ENCODE measurements around the gene GNG8. TPM values are rescaled to one million over a fixed set of nuclear protein-coding genes. Genes with fewer than 3 reads are reported as not detected.

Gene GNG8
- total and polyA plus RNA-seq, 2 experiments from 2014 or later: 4.6 TPM; not detected in 1

DNA sequence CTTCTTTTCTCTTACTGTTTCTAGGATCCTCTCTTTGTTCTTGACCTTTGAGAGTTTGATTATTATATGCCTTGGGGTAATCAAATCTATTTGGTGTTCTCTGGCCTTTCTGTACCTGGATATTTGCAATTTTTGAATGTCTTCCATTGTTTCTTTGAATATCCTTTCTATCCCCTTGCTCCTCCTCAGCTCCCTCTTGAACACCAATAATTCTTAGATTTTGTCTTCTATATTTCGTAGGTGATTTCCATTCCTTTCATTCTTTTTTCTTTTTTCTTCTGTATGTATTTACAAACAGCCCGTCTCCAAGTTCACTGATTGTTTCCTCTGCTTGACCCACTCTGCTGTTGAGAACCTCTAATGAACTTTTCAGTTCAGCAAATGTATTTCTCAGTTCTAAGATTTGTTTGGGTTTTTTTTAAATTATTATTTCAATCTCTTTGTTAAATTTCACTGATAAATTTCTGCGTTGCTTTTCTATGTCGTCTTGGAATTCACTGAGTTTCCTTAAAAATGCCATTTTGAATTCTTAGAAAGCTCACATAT lies 37.6 kb downstream of the GNG8 start:
- TF ChIP-seq, protein P1, sequence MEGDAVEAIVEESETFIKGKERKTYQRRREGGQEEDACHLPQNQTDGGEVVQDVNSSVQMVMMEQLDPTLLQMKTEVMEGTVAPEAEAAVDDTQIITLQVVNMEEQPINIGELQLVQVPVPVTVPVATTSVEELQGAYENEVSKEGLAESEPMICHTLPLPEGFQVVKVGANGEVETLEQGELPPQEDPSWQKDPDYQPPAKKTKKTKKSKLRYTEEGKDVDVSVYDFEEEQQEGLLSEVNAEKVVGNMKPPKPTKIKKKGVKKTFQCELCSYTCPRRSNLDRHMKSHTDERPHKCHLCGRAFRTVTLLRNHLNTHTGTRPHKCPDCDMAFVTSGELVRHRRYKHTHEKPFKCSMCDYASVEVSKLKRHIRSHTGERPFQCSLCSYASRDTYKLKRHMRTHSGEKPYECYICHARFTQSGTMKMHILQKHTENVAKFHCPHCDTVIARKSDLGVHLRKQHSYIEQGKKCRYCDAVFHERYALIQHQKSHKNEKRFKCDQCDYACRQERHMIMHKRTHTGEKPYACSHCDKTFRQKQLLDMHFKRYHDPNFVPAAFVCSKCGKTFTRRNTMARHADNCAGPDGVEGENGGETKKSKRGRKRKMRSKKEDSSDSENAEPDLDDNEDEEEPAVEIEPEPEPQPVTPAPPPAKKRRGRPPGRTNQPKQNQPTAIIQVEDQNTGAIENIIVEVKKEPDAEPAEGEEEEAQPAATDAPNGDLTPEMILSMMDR (IDR thresholded peaks at IDR 0.05; ENCODE audit: poor library complexity): no peak
- no peak for TF ChIP-seq EZH2 (IDR thresholded peaks at IDR 0.05; ENCODE audit: borderline replicate concordance)
- no peak for TF ChIP-seq EZH2phosphoT487 (IDR thresholded peaks at IDR 0.05; ENCODE audit: low read depth, severe bottlenecking, unreplicated experiment)
- Histone ChIP-seq H3K36me3 (replicated peaks; ENCODE audit: insufficient read depth, low read depth) (no peaks in the 10 kb centered on the region), H3K27ac (no peak overlapping the region), H3K4me2 (no peak overlapping the region), H3K79me2 (peaks cover 22% of the 10 kb centered on the region), H3K4me3 (no peak overlapping the region), H3K9me2 (replicated peaks; ENCODE audit: insufficient read depth) (no peaks in the 10 kb centered on the region), H3K27me3 (no peaks in the 10 kb centered on the region), H4K20me1 (ENCODE audit: insufficient read depth, poor library complexity, severe bottlenecking) (peaks cover 7% of the 10 kb centered on the region), H3K9me3 (ENCODE audit: low read depth) (no peaks in the 10 kb centered on the region), H3K4me1 (ENCODE audit: insufficient read depth) (peaks cover 1% of the 10 kb centered on the region), H2AFZ (no peak overlapping the region)
- 92% methylated on average over 4 of the region's 4 CpGs for WGBS (ENCODE audit: low lambda C conversion rate, missing lambda C conversion rate)
- DNase-seq (ENCODE audit: low spot score): no peak

DNA sequence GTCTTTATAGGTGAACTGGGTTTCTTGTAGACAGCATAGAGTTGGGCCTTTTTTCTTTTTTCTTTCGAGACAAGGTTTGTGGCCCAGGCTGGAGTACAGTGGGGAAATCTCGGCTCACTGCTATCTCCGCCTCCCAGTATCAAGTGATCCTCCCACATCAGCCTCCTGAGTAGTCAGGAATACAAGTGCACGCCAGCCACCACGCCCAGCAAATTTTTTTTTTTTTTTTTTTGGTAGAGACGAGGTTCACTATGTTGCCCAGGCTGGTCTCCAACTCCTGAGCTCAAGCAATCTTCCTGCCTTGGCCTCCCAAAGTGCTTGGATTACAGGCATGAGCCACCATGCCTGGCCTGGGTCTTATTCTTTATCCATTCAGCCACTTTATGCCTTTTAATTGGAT lies 40.0 kb downstream of the GNG8 start:
- no peak for DNase-seq (ENCODE audit: low spot score)
- WGBS (ENCODE audit: low lambda C conversion rate, missing lambda C conversion rate): 83% methylated on average over 6 of the region's 6 CpGs
- Histone ChIP-seq H3K9me2 (replicated peaks; ENCODE audit: insufficient read depth) (no peaks in the 10 kb centered on the region), H3K79me2 (no peaks in the 10 kb centered on the region), H3K36me3 (replicated peaks; ENCODE audit: insufficient read depth, low read depth) (no peaks in the 10 kb centered on the region), H3K9me3 (ENCODE audit: low read depth) (no peaks in the 10 kb centered on the region), H4K20me1 (ENCODE audit: insufficient read depth, poor library complexity, severe bottlenecking) (no peaks in the 10 kb centered on the region), H3K4me2 (no peak overlapping the region), H3K27ac (no peak overlapping the region), H2AFZ (no peak overlapping the region), H3K27me3 (no peaks in the 10 kb centered on the region), H3K4me3 (no peak overlapping the region), H3K4me1 (ENCODE audit: insufficient read depth) (no peaks in the 10 kb centered on the region)
- TF ChIP-seq EZH2 (IDR thresholded peaks at IDR 0.05; ENCODE audit: borderline replicate concordance): no peak
- no peak for TF ChIP-seq EZH2phosphoT487 (IDR thresholded peaks at IDR 0.05; ENCODE audit: low read depth, severe bottlenecking, unreplicated experiment)
- TF ChIP-seq, protein P1 (IDR thresholded peaks at IDR 0.05; ENCODE audit: poor library complexity): no peak

DNA sequence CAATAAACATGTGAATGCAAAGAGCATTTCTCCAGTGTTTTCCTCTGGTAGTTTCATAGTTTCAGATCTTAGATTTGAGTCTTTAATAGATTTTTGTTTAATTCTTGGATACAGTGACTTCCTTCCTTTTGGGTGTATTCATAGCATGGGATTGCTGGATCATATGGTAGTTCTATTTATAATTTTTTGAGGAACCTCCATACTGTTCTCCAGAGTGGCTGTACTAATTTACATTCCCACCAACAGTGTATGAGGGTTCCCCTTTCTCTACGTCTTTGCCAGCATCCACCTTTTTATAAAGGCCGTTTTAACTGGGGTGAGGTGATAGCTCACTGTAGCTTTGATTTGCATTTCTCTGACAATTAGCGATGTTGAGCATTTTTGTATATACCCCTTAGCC lies 44.1 kb downstream of the GNG8 start:
- Histone ChIP-seq H3K79me2 (no peaks in the 10 kb centered on the region), H3K27me3 (no peaks in the 10 kb centered on the region), H3K36me3 (replicated peaks; ENCODE audit: insufficient read depth, low read depth) (no peaks in the 10 kb centered on the region), H3K27ac (no peak overlapping the region), H4K20me1 (ENCODE audit: insufficient read depth, poor library complexity, severe bottlenecking) (no peaks in the 10 kb centered on the region), H3K4me2 (no peak overlapping the region), H3K4me3 (no peak overlapping the region), H3K9me3 (ENCODE audit: low read depth) (no peaks in the 10 kb centered on the region), H2AFZ (no peak overlapping the region), H3K9me2 (replicated peaks; ENCODE audit: insufficient read depth) (no peaks in the 10 kb centered on the region), H3K4me1 (ENCODE audit: insufficient read depth) (no peaks in the 10 kb centered on the region)
- 92% methylated on average over 3 of the region's 3 CpGs for WGBS (ENCODE audit: low lambda C conversion rate, missing lambda C conversion rate)
- no peak for DNase-seq (ENCODE audit: low spot score)
- TF ChIP-seq, protein P1 (IDR thresholded peaks at IDR 0.05; ENCODE audit: poor library complexity): no peak
- TF ChIP-seq EZH2 (IDR thresholded peaks at IDR 0.05; ENCODE audit: borderline replicate concordance) (no peak), EZH2phosphoT487 (IDR thresholded peaks at IDR 0.05; ENCODE audit: low read depth, severe bottlenecking, unreplicated experiment) (no peak)

Data from hepatocyte (in vitro differentiated cells).